ENCODE measurements around the gene SMIM13. TPM values are rescaled to one million over a fixed set of nuclear protein-coding genes. Genes with fewer than 3 reads are reported as not detected.

SMIM13 gene
- total and polyA plus RNA-seq, 2 donors (not counting 3 experiments of a cell fraction or from before 2014, with no cell fraction given): 3.2 to 14.7 TPM

- no peaks in the 10 kb centered on the region for H3K9me3 ChIP-seq (replicated peaks; ENCODE audit: control insufficient read depth, insufficient read depth, low read length)
- H3K4me1 ChIP-seq (ENCODE audit: control insufficient read depth, extremely low read depth, insufficient read depth, low read length): no peaks in the 10 kb centered on the region
- FAIRE-seq (no peak), DNase-seq (ENCODE audit: low read depth, low spot score) (no peak)
- H3K4me2 ChIP-seq (ENCODE audit: insufficient read depth, low read length): no peak overlapping the region
- H3K79me2 ChIP-seq (ENCODE audit: control insufficient read depth, insufficient read depth, low read length): no peaks in the 10 kb centered on the region
- H3K9me1 ChIP-seq (replicated peaks; ENCODE audit: control insufficient read depth, extremely low read depth, insufficient read depth, low read length): no peaks in the 10 kb centered on the region
- intact Hi-C loops (cut with micrococcal nuclease): no loop called here
- POLR2A ChIA-PET: no interaction called here
- H3K27ac ChIP-seq (ENCODE audit: insufficient read depth, low read depth, low read length): no peak overlapping the region
- H3K27me3 ChIP-seq (ENCODE audit: control insufficient read depth in 2 of 2, insufficient read depth in 2 of 2, low read length in 2 of 2): no peaks in the 10 kb centered on the region
- BruUV-seq (replicated peaks): no TSS peak
- no peak overlapping the region for H3K9ac ChIP-seq (replicated peaks; ENCODE audit: extremely low read depth, insufficient read depth, low read length)
- no peaks in the 10 kb centered on the region for H3K36me3 ChIP-seq (ENCODE audit: control insufficient read depth in 2 of 2, extremely low read depth in 1 of 2, insufficient read depth in 2 of 2, low read length in 2 of 2)
- no peak overlapping the region for H3K4me3 ChIP-seq (replicated peaks in 1 of 3; ENCODE audit: insufficient read depth in 1 of 3, low read depth in 1 of 3, low read length in 3 of 3)
- CTCF ChIA-PET: interaction anchor here (0.7 to 1.3 kb wide), 2 partner anchors 10 to 104 kb away, joined by 3 to 5 read pairs; no protein-coding TSS in a partner anchor
- no peak overlapping the region for H2AFZ ChIP-seq (ENCODE audit: low read depth, low read length)
- dilution Hi-C loops (cut with MboI; ENCODE audit: extremely low pct_ligation_motif_present, low sequenced_read_pairs): no loop called here
- TF ChIP-seq POLR2AphosphoS5 (IDR thresholded peaks at IDR 0.05; ENCODE audit: insufficient read depth, low read depth, low read length): no peak
- TF ChIP-seq POLR2A (IDR thresholded peaks at IDR 0.05; ENCODE audit: low read depth, low read length): no peak
- no peak for TF ChIP-seq GATA2 (IDR thresholded peaks at IDR 0.05; ENCODE audit: insufficient read depth, insufficient read length, low read depth, low read length)
- no peak for TF ChIP-seq MAX (IDR thresholded peaks at IDR 0.05; ENCODE audit: insufficient read depth, insufficient read length)
- no peak for TF ChIP-seq CTCF (IDR thresholded peaks at IDR 0.05; ENCODE audit: extremely low read depth in 1 of 2, insufficient read depth in 1 of 2, low read depth in 1 of 2, low read length in 2 of 2)
- no peak for TF ChIP-seq FOS (IDR thresholded peaks at IDR 0.05; ENCODE audit: borderline replicate concordance, insufficient read depth, low read length)
- no peak for TF ChIP-seq MYC (IDR thresholded peaks at IDR 0.05; ENCODE audit: low read depth, low read length)
- no peak for TF ChIP-seq JUN (IDR thresholded peaks at IDR 0.05; ENCODE audit: borderline replicate concordance, insufficient read depth, insufficient read length, low read depth)
- TF ChIP-seq EZH2 (IDR thresholded peaks at IDR 0.05; ENCODE audit: borderline replicate concordance, low read depth, low read length, severe bottlenecking): no peak
- no peaks in the 10 kb centered on the region for H4K20me1 ChIP-seq (replicated peaks; ENCODE audit: control insufficient read depth, extremely low read depth, insufficient read depth, low read length)
Observed at GRCh38 chr6:11058406-11058805, 35.2 kb upstream of the SMIM13 start.
